Fibroblast of mammary gland (primary cell): ENCODE data around the gene PEX13.

Experiments used
- DNase-seq: peaks from one replicate; pipeline ENCODE4 v3.0.0-alpha.2; 2010; ENCODE audit warnings: low read depth
- H3K4me3 ChIP-seq: 2 replicates; pipeline ENCODE4 v1.5.1; 2011; ENCODE audit warnings: low read depth, mild to moderate bottlenecking, low read length, moderate library complexity; ENCODE audit not compliant: control insufficient read depth
- TF ChIP-seq, protein P1 (sequence below): conservative IDR thresholded peaks from 2 replicates; pipeline ENCODE4 v1.5.1; 2011; ENCODE audit warnings: low read depth, low read length, inconsistent platforms; ENCODE audit not compliant: control insufficient read depth, insufficient read depth

The PEX13 gene

DNA sequence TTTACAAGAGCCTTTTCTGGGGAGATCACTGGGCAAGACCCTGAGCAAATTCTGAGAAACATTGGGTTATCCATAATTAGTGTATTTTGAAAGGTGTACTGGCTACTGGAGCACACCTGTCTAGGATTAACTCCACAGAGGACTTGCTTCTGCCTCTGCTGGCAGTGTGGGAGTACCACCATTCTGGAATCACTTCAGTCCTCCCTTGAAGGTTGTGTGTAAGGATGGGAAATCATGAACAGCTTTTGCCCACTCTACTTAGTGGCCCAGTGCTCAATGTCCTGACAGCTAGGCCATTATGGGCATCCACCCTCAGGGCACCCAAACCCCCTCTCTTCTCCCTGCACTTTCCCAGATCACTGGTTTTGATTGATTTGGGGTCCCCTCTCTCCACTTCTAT lies 40.0 kb downstream of the PEX13 start:
- H3K4me3 ChIP-seq, result no peak overlapping the region
- TF ChIP-seq, protein P1, sequence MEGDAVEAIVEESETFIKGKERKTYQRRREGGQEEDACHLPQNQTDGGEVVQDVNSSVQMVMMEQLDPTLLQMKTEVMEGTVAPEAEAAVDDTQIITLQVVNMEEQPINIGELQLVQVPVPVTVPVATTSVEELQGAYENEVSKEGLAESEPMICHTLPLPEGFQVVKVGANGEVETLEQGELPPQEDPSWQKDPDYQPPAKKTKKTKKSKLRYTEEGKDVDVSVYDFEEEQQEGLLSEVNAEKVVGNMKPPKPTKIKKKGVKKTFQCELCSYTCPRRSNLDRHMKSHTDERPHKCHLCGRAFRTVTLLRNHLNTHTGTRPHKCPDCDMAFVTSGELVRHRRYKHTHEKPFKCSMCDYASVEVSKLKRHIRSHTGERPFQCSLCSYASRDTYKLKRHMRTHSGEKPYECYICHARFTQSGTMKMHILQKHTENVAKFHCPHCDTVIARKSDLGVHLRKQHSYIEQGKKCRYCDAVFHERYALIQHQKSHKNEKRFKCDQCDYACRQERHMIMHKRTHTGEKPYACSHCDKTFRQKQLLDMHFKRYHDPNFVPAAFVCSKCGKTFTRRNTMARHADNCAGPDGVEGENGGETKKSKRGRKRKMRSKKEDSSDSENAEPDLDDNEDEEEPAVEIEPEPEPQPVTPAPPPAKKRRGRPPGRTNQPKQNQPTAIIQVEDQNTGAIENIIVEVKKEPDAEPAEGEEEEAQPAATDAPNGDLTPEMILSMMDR, result no peak
- no peak for DNase-seq

DNA sequence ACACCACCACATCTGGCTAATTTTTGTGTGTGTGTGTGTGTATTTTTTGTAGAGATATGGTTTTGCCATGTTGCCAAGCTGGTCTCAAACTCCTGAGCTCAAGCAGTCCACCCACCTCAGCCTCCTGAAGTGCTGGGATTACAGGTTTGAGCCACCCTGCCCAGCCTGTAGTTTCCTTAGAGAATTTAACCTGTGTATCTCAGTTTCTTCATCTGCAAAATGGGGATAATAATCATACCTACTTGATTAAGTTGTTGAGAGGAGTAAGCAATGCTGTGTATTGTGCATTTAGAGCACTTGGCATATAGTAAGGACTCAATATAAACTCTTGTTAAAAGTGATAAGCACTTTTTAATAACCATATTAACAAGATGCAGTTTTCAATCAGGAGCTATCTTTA lies 41.9 kb downstream of the PEX13 start:
- TF ChIP-seq, protein P1, result no peak
- no peak overlapping the region for H3K4me3 ChIP-seq
- DNase-seq, result no peak

DNA sequence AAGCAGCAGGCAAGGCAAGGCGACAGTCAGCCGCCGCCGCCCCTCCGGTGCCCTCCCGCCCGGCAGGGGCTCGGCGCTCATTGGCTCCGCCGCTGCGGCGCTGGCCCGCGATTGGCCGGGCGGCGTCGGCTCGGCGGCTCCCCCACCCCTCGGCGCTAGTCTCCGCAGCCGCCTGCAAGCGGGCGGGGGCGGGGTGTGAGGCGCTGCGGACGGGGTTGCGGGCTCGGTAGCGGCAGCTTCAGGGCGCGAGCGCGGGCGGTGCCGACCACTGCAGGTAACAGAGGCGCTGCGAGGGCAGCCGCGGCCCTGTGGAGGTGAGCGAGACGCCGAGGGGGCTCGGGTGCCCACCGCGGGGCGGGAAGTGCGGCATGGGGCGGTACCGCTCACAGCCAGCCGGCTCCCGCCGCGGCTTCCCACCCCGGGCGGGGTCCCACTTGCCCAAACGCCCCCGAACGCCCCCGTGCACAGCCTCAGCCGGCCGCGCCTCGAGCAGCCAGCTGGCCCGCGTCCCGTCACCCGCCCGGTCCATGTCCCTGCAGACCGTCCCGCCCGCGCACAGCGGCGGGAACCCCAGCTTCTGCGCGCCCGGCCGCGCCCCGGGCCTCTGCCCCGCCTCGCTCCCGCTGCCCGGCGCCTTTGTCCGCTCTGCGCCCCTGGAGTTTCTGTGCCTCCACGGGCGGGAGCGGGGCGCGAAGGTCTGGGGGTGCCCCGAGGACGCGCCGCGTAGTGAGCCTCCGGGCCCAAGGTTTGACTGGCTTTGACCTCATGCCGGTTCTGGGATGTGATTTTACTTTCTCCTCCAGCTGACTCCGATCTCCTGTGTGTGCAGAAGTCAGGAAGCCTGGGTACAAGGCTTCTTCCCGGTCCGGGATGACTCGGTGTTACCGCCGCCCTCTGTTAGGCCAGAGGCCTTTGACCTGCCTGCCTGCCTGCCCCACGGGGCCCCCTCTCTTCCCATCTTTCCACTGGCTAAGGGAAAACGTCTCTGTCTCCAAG lies 48.5 kb downstream of the PEX13 start, which contains the start of gene SANBR:
Gene SANBR, plus strand, starts transcription at position 158 of the 996 bp plus-strand sequence. CDS start 4,480 bp downstream, outside the sequence.
- peak; percentile 63 for DNase-seq
- TF ChIP-seq, protein P1, result no peak
- peak within 1 kb of the TSS; percentile 75 for H3K4me3 ChIP-seq

DNA sequence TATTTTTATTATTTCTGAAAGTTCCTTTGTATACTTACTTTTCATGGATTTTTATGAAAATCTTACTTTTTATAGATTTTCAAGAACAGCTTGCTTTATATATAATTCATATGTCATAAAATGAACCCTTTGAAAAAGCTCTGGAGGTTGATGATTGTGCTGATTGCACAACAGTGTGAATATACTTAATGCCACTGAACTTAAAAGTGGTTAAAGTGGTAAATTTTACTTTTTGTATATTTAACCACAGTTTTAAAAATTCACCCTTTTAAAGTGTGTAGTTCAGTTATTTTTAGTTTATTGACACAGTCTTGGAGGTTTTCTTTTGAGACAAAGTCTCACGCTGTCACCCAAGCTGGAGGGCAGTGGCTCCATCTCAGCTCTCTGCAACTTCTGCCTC lies 56.6 kb downstream of the PEX13 start:
- no peak overlapping the region for H3K4me3 ChIP-seq
- TF ChIP-seq, protein P1, result no peak
- no peak for DNase-seq

DNA sequence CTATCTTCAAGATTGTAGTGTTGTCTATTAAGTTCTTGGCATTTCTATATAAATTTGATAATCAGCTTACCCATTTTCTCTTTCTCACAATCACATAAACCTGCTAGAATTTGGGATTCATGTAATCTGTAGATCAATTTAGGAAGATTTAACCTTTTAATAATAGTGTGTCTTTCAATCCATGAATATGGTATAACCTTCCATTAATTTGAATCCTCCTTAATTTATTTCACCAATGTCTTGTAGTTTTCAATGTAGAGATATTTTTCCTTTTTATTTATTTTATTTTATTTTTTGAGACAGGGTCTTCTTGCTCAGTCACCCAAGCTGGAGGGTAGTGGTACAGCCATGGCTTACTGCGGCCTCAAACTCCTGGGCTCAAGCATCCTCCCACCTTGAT lies 68.4 kb downstream of the PEX13 start:
- H3K4me3 ChIP-seq, result no peak overlapping the region
- DNase-seq, result no peak
- TF ChIP-seq, protein P1, result no peak

DNA sequence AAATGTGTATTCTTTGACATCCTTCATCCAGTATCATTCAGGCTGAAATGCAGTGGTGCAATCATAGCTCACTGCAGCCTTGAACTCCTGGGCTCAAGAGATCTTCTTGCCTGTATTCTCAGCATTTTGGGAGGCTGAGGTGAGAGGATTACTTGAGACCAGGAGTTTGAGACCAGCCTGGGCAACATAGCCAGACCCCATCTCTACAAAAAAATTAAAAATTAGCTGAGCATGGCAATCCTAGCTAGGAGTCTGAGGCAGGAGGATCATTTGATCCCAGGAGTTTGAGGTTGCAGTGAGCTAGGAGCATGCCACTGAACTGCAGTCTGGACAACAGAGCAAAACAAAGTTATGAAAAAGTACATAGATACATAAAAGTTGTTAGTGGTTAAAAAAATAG lies 72.3 kb downstream of the PEX13 start:
- H3K4me3 ChIP-seq, result no peak overlapping the region
- no peak for DNase-seq
- TF ChIP-seq, protein P1, result no peak
